MM.1S (cell line): ENCODE results near the gene CFAP99.

Source experiments
- DNase-seq: peaks from one replicate; pipeline ENCODE4 v3.0.0-alpha.2; 2015
- H2AFZ ChIP-seq: fragments of 300-600 bp; sonication (generic); 2 replicates; pipeline ENCODE4 v1.6.0; 2016; ENCODE audit warnings: antibody characterized with exemption, low read length
- H3F3A ChIP-seq: fragments of 300-600 bp; sonication (generic); 2 replicates; pipeline ENCODE4 v1.6.1; 2016; ENCODE audit warnings: mild to moderate bottlenecking, antibody characterized with exemption, low read length, moderate library complexity, mixed read lengths; ENCODE audit not compliant: insufficient read depth
- H3K27ac ChIP-seq: fragments of 300-600 bp; sonication (generic); 2 replicates; pipeline ENCODE4 v1.5.1; 2016; ENCODE audit warnings: mild to moderate bottlenecking, low read length
- H3K27me3 ChIP-seq: fragments of 300-600 bp; sonication (generic); replicated peaks from 2 replicates; pipeline ENCODE4 v1.6.0; 2016; ENCODE audit warnings: low read length; ENCODE audit not compliant: insufficient read depth
- H3K36me3 ChIP-seq: fragments of 300-600 bp; sonication (generic); replicated peaks from 2 replicates; pipeline ENCODE4 v1.6.1; 2016; ENCODE audit warnings: mild to moderate bottlenecking, low read length, mixed read lengths; ENCODE audit not compliant: insufficient read depth
- H3K4me1 ChIP-seq: fragments of 300-600 bp; sonication (generic); 2 replicates; pipeline ENCODE4 v1.6.1; 2016; ENCODE audit warnings: low read length, mixed read lengths
- H3K4me2 ChIP-seq: fragments of 300-600 bp; sonication (generic); 2 replicates; pipeline ENCODE4 v1.6.0; 2016; ENCODE audit warnings: low read depth, low read length
- H3K4me3 ChIP-seq: fragments of 300-600 bp; sonication (generic); 2 replicates; pipeline ENCODE4 v1.5.1; 2016; ENCODE audit warnings: low read length, mixed read lengths
- H3K79me2 ChIP-seq: fragments of 300-600 bp; sonication (generic); 2 replicates; pipeline ENCODE4 v1.6.1; 2016; ENCODE audit warnings: mixed run types, low read length, mixed read lengths
- H3K9ac ChIP-seq: fragments of 300-600 bp; sonication (generic); 2 replicates; pipeline ENCODE4 v1.6.1; 2016; ENCODE audit warnings: low read length, mixed read lengths
- H3K9me2 ChIP-seq: fragments of 300-600 bp; sonication (generic); replicated peaks from 2 replicates; pipeline ENCODE4 v1.6.1; 2016; ENCODE audit warnings: mild to moderate bottlenecking, low read length, mixed read lengths; ENCODE audit not compliant: insufficient read depth
- H3K9me3 ChIP-seq: fragments of 300-600 bp; sonication (generic); replicated peaks from 2 replicates; pipeline ENCODE4 v1.6.1; 2016; ENCODE audit warnings: mild to moderate bottlenecking, low read length, mixed read lengths; ENCODE audit not compliant: insufficient read depth
- H4K20me1 ChIP-seq: fragments of 300-600 bp; sonication (generic); 2 replicates; pipeline ENCODE4 v1.6.1; 2016; ENCODE audit warnings: mild to moderate bottlenecking, low read length, moderate library complexity, mixed read lengths; ENCODE audit not compliant: insufficient read depth
- EZH2 ChIP-seq: fragments of 300-600 bp; sonication (generic); optimal IDR thresholded peaks from 2 replicates; pipeline ENCODE3; 2017; ENCODE audit warnings: low read depth, mild to moderate bottlenecking, antibody characterized with exemption, low read length, mixed read lengths
- EZH2phosphoT487 ChIP-seq: fragments of 300-600 bp; sonication (generic); IDR thresholded peaks from 2 replicates; pipeline ENCODE4 v1.6.1; 2018; ENCODE audit warnings: antibody characterized with exemption, low read length
- TF ChIP-seq, protein P1 (sequence below): fragments of 300-600 bp; sonication (generic); IDR thresholded peaks from 2 replicates; pipeline ENCODE4 v1.5.1; 2016; ENCODE audit warnings: antibody characterized with exemption, low read length, mixed read lengths

CFAP99 gene

DNA sequence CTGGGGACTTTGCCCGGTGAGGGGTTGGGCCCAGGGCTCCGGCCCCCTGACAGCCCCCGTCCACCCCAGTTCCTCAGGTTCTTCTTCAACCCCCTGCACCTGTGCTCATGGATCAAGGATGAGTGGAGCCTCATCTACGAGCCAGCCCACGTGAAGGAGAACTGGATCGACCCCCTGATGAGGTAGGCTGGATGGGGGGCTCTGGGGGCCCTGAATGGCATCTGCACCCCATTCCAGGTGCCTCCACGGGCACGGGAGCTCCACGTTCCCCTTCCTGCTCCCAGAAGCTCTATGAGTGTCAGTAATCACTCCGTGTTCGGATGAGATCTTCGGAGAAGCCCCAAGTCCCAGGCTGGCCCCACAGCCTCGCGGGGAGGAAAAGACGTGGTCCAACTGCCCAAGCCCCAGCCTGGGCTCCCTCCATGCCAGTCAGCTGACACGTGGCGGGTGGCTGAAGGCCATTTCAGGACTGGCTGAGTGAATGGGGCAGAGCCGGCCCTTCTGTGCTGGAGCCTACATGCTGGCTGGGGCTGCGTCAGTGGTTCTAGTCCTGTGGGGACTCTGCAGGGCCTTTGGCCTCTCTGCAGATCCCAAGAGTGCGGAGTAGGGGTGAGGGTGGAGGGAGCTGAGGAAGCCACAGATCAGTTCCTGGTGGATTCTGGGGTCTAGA, 24.4 kb downstream of the CFAP99 start:
- DNase-seq: no peak
- Histone ChIP-seq H3K27ac (no peak overlapping the region), H3K9me2 (no peaks in the 10 kb centered on the region), H3K79me2 (no peaks in the 10 kb centered on the region), H3K4me1 (peaks cover 4% of the 10 kb centered on the region), H3K4me2 (no peak overlapping the region), H4K20me1 (no peaks in the 10 kb centered on the region), H3K27me3 (no peaks in the 10 kb centered on the region), H2AFZ (no peak overlapping the region), H3K9ac (no peak overlapping the region), H3K4me3 (no peak overlapping the region), H3K9me3 (no peaks in the 10 kb centered on the region), H3K36me3 (no peaks in the 10 kb centered on the region), H3F3A (no peaks in the 10 kb centered on the region)
- TF ChIP-seq EZH2: no peak
- TF ChIP-seq, protein P1, sequence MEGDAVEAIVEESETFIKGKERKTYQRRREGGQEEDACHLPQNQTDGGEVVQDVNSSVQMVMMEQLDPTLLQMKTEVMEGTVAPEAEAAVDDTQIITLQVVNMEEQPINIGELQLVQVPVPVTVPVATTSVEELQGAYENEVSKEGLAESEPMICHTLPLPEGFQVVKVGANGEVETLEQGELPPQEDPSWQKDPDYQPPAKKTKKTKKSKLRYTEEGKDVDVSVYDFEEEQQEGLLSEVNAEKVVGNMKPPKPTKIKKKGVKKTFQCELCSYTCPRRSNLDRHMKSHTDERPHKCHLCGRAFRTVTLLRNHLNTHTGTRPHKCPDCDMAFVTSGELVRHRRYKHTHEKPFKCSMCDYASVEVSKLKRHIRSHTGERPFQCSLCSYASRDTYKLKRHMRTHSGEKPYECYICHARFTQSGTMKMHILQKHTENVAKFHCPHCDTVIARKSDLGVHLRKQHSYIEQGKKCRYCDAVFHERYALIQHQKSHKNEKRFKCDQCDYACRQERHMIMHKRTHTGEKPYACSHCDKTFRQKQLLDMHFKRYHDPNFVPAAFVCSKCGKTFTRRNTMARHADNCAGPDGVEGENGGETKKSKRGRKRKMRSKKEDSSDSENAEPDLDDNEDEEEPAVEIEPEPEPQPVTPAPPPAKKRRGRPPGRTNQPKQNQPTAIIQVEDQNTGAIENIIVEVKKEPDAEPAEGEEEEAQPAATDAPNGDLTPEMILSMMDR: no peak
- TF ChIP-seq EZH2phosphoT487: no peak

DNA sequence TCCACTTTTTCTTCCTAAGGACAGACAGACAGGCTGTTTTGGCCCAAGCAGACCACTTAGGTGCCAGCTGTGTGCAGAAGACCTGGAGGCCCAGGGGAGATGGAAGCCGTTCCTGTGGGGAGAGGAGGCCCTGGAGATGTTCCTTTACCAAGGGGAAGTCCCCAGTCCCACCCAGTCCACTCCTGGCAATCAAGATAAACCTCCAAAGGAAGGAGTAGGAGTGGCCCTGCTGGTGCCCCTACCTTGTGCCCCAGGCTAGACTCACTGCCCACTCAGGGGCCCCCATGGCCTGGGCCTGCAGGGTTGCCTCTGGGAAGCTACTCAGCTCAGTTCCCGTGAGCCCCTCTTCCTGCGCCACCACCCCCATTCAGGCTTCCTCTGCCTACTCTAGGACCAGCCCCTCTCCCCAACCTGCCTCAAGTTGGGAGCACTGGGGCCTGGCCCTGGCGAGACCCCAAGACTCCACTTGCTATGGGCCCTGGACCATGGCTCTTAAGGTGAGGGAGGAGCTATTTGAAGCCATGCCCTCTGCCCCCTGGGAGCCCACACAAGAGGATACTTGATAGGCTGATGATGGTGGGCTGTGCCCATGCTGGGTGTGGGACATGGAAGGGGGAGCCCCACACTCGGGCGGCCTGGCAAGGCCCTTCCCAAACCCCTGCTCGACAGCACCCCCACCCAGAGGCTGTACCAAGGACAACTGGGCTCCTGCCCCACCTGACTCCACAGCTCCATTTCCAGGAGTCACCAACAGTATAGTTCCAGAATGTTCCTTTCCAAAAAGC, 25.4 kb downstream of the CFAP99 start:
- Histone ChIP-seq H3K4me1 (peaks cover 4% of the 10 kb centered on the region), H3K9me2 (no peaks in the 10 kb centered on the region), H3F3A (no peaks in the 10 kb centered on the region), H3K9me3 (no peaks in the 10 kb centered on the region), H3K27me3 (peaks cover 4% of the 10 kb centered on the region; the same call in 1 of the 2 replicates), H3K27ac (no peak overlapping the region), H3K4me2 (no peak overlapping the region), H3K4me3 (no peak overlapping the region), H2AFZ (no peak overlapping the region), H4K20me1 (no peaks in the 10 kb centered on the region), H3K9ac (no peak overlapping the region), H3K79me2 (no peaks in the 10 kb centered on the region), H3K36me3 (no peaks in the 10 kb centered on the region)
- TF ChIP-seq EZH2 (no peak), EZH2phosphoT487 (no peak)
- TF ChIP-seq, protein P1: no peak
- DNase-seq: no peak

DNA sequence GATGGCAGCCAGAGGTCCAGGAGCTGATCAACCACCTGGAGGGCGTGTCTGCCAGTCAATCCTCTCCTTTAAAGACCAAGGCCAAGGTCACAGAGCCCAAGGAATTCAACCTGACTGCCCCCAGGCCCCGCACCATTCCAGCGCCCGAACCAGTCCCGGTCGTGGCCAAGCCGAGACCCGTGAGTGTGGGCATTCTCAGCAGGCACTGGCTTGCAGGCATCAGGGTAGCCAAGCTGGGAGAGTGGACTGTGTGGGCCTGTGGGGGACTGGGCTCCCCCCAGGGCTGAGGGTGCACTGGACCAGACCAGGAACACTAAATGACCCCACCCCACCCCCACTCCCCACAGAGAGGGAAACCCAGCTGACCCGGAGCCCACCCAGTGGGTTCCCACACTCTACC, 26.4 kb downstream of the CFAP99 start:
- H3F3A ChIP-seq: no peaks in the 10 kb centered on the region
- no peak overlapping the region for H3K9ac ChIP-seq
- no peaks in the 10 kb centered on the region for H3K79me2 ChIP-seq
- TF ChIP-seq EZH2phosphoT487: no peak
- TF ChIP-seq EZH2: no peak
- TF ChIP-seq, protein P1: no peak
- no peaks in the 10 kb centered on the region for H3K36me3 ChIP-seq
- DNase-seq: no peak
- H2AFZ ChIP-seq: no peak overlapping the region
- no peaks in the 10 kb centered on the region for H3K9me2 ChIP-seq
- H3K4me1 ChIP-seq: peaks cover 4% of the 10 kb centered on the region
- H3K27ac ChIP-seq: no peak overlapping the region
- no peak overlapping the region for H3K4me3 ChIP-seq
- H3K27me3 ChIP-seq: peaks cover 8% of the 10 kb centered on the region; the same call in 1 of the 2 replicates
- H3K4me2 ChIP-seq: no peak overlapping the region
- H3K9me3 ChIP-seq: no peaks in the 10 kb centered on the region
- no peaks in the 10 kb centered on the region for H4K20me1 ChIP-seq
